Measurements from ENCODE around the gene PAEP. TPM values are rescaled to one million over a fixed set of nuclear protein-coding genes. Genes with fewer than 3 reads are reported as not detected.

The PAEP gene
- total RNA-seq, 4 donors from 2014 or later = not detected

GRCh38 chr9:135581636-135582426 lies 20.3 kb downstream of the PAEP start:
- no peak for TF ChIP-seq CTCF (IDR thresholded peaks at IDR 0.05; ENCODE audit: low read depth)

- no peak for TF ChIP-seq CTCF (IDR thresholded peaks at IDR 0.05; ENCODE audit: low read depth)
Observed at GRCh38 chr9:135582541-135582940, 21.0 kb downstream of the PAEP start.

- TF ChIP-seq CTCF (IDR thresholded peaks at IDR 0.05; ENCODE audit: low read depth) = no peak
Observed at GRCh38 chr9:135582966-135583687, 21.6 kb downstream of the PAEP start.

- no peak for TF ChIP-seq CTCF (IDR thresholded peaks at IDR 0.05; ENCODE audit: low read depth)
Observed at GRCh38 chr9:135583688-135584011, 22.1 kb downstream of the PAEP start.

- TF ChIP-seq CTCF (IDR thresholded peaks at IDR 0.05; ENCODE audit: low read depth) = no peak
Observed at GRCh38 chr9:135584371-135584770, 22.8 kb downstream of the PAEP start.

- TF ChIP-seq CTCF (IDR thresholded peaks at IDR 0.05; ENCODE audit: low read depth) = no peak
Observed at GRCh38 chr9:135584934-135585333, 23.4 kb downstream of the PAEP start.

GRCh38 chr9:135586601-135587109 lies 25.1 kb downstream of the PAEP start:
- no peak for TF ChIP-seq CTCF (IDR thresholded peaks at IDR 0.05; ENCODE audit: low read depth)
